Endodermal cell (in vitro differentiated cells): Measurements from ENCODE around the gene ZNF816. TPM values are rescaled to one million over a fixed set of nuclear protein-coding genes. Genes with fewer than 3 reads are reported as not detected.
A peak's percentile ranks its signal among the peaks of the same experiment; 100 is the strongest.

ENCODE experiments used
- DNase-seq: peaks from one replicate; pipeline ENCODE4 v3.0.0-alpha.2; 2017
- H3K27ac ChIP-seq: 2 replicates; pipeline ENCODE4 v1.5.1; 2013; ENCODE audit warnings: mild to moderate bottlenecking, low read depth, low read length, moderate library complexity
- H3K27me3 ChIP-seq: 2 replicates; pipeline ENCODE4 v1.6.1; 2013; ENCODE audit warnings: mild to moderate bottlenecking, low read length, moderate library complexity; ENCODE audit not compliant: insufficient read depth, control insufficient read depth, poor library complexity, severe bottlenecking
- H3K36me3 ChIP-seq: 2 replicates; pipeline ENCODE4 v1.7.0; 2013; ENCODE audit warnings: mild to moderate bottlenecking, low read length, moderate library complexity; ENCODE audit not compliant: control insufficient read depth, insufficient read depth
- H3K4me1 ChIP-seq: one replicate; pipeline ENCODE4 v1.7.0; 2013; ENCODE audit warnings: low read length; ENCODE audit not compliant: control insufficient read depth, insufficient read depth
- H3K4me3 ChIP-seq: 2 replicates; pipeline ENCODE4 v1.5.1; 2013; ENCODE audit warnings: mild to moderate bottlenecking, low read length, moderate library complexity
- H3K9ac ChIP-seq: 2 replicates; pipeline ENCODE4 v1.6.1; 2013; ENCODE audit warnings: mild to moderate bottlenecking, low read length, moderate library complexity; ENCODE audit not compliant: poor library complexity, severe bottlenecking; ENCODE audit errors: extremely low read depth
- H3K9me3 ChIP-seq: 2 replicates; pipeline ENCODE4 v1.6.1; 2013; ENCODE audit warnings: mild to moderate bottlenecking, low read length, moderate library complexity; ENCODE audit not compliant: control insufficient read depth
- H3K27ac Mint-ChIP-seq: 2 replicates; pipeline ENCODE4 v1.8.0; 2020; ENCODE audit warnings: mixed read lengths
- H3K27me3 Mint-ChIP-seq: 2 replicates; pipeline ENCODE4 v1.8.0; 2021; ENCODE audit warnings: mild to moderate bottlenecking, mixed read lengths; ENCODE audit not compliant: insufficient read depth
- H3K36me3 Mint-ChIP-seq: 2 replicates; pipeline ENCODE4 v1.8.0; 2020; ENCODE audit warnings: low read depth, mixed read lengths
- H3K4me1 Mint-ChIP-seq: 2 replicates; pipeline ENCODE4 v1.8.0; 2020; ENCODE audit warnings: mixed read lengths
- H3K4me3 Mint-ChIP-seq: 2 replicates; pipeline ENCODE4 v1.8.0; 2020; ENCODE audit warnings: mild to moderate bottlenecking, moderate library complexity, mixed read lengths
- H3K9me3 Mint-ChIP-seq: 2 replicates; pipeline ENCODE4 v1.8.0; 2020; ENCODE audit warnings: mild to moderate bottlenecking, mixed read lengths
- WGBS, 2 experiments: methylation state at CpG; one replicate each; pipeline versions ENCODE4 v1.1.5 to v1.1.7; 2013; ENCODE audit warnings: missing lambda C conversion rate in 2 of 2, mixed read lengths in 1 of 2; ENCODE audit not compliant: insufficient coverage in 1 of 2, insufficient read length in 1 of 2; 5-methylcytosine and 5-hydroxymethylcytosine counted together
- total RNA-seq, 2 donors: library from RNA; stranded (reverse); fragmentation: NEBNext Ultra II Directional in 1 of 2; extraction: Animal tissue kit (Norgen Biotek cat#: 25700) in 1 of 2; gene quantifications; 2 replicates in 1 of 2; 3 replicates in 1 of 2; pipeline ENCODE4 v1.2.1, GENCODE V29; 2021
- TF ChIP-seq, protein P1 (sequence below): fragments of 200-600 bp; sonication (generic); conservative IDR thresholded peaks from 2 replicates; pipeline ENCODE4 v1.5.0; 2021; ENCODE audit warnings: antibody characterized with exemption, mild to moderate bottlenecking

ZNF816 gene
- total RNA-seq, 2 donors from 2014 or later = 20.7 to 24.8 TPM

DNA sequence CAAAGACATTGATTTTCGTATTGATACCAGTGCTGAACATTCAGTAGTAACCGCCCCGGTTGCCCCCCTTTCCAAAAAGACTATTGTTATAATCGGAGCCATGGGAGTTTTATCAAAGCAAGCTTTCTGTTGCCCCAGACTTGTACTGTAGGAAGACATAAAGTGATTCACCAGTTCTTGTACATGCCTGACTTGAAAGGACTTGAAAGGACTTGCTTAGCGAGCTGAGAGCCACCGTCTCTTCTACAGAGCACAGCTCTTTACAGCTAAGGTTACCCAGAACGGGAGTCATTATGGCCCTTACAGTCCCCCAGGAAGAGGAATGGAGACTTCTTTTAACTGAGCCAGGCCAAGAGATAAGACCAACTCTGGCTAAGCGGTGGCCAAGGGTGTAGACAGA is 5.1 kb downstream of the ZNF816 start:
- Mint-ChIP-seq H3K4me3 (no peak overlapping the region), H3K4me1 (peaks cover 6% of the 10 kb centered on the region)
- no peaks in the 10 kb centered on the region for H3K4me1 ChIP-seq

DNA sequence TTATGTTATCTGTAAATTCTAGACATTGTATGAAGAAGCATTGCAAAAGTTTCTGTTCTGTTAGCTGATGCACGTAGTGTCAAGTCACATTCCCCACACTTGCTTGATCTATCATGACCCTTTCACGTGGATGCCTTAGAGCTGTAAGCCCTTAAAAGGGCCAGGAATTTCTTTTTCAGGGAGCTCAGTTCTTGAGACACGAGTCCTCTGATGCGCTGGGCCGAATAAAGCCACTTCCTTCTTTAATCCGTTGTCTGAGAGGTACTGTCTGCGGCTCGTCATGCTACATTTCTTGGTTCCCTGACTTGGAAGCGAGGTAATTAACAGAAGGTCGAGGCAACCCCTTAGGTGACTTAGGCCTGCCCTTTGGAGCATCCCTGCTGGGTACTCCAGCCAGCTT is 5.8 kb downstream of the ZNF816 start:
- H3K36me3 ChIP-seq = peaks cover 89% of the 10 kb centered on the region
- peaks cover 89% of the 10 kb centered on the region for H3K36me3 Mint-ChIP-seq
- no peaks in the 10 kb centered on the region for H3K27me3 Mint-ChIP-seq
- H3K9me3 ChIP-seq = peaks cover 95% of the 10 kb centered on the region
- H3K9ac ChIP-seq = no peak overlapping the region
- H3K4me3 ChIP-seq = peak overlapping the region; percentile 88
- peaks cover 87% of the 10 kb centered on the region for H3K9me3 Mint-ChIP-seq
- H3K4me1 Mint-ChIP-seq = peaks cover 6% of the 10 kb centered on the region
- H3K27ac Mint-ChIP-seq = no peak overlapping the region
- H3K27ac ChIP-seq = no peak overlapping the region
- no peak overlapping the region for H3K4me3 Mint-ChIP-seq
- no peaks in the 10 kb centered on the region for H3K4me1 ChIP-seq
- 95 to 96% methylated on average over 8 to 10 of the region's 10 CpGs for WGBS, 2 experiments
- TF ChIP-seq, protein P1, sequence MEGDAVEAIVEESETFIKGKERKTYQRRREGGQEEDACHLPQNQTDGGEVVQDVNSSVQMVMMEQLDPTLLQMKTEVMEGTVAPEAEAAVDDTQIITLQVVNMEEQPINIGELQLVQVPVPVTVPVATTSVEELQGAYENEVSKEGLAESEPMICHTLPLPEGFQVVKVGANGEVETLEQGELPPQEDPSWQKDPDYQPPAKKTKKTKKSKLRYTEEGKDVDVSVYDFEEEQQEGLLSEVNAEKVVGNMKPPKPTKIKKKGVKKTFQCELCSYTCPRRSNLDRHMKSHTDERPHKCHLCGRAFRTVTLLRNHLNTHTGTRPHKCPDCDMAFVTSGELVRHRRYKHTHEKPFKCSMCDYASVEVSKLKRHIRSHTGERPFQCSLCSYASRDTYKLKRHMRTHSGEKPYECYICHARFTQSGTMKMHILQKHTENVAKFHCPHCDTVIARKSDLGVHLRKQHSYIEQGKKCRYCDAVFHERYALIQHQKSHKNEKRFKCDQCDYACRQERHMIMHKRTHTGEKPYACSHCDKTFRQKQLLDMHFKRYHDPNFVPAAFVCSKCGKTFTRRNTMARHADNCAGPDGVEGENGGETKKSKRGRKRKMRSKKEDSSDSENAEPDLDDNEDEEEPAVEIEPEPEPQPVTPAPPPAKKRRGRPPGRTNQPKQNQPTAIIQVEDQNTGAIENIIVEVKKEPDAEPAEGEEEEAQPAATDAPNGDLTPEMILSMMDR = no peak
- no peak for DNase-seq
- no peaks in the 10 kb centered on the region for H3K27me3 ChIP-seq

More for the DNA sequence above, 5.1 kb downstream of the ZNF816 start:
- Histone ChIP-seq H3K27ac (no peak overlapping the region), H3K27me3 (no peaks in the 10 kb centered on the region), H3K9me3 (peaks cover 89% of the 10 kb centered on the region), H3K9ac (no peak overlapping the region), H3K36me3 (peaks cover 82% of the 10 kb centered on the region), H3K4me3 (peak overlapping the region; percentile 88)
- TF ChIP-seq, protein P1 = no peak
- WGBS, 2 experiments = 92 to 96% methylated on average over 8 of the region's 8 CpGs
- Mint-ChIP-seq H3K36me3 (peaks cover 82% of the 10 kb centered on the region), H3K27me3 (no peaks in the 10 kb centered on the region), H3K27ac (no peak overlapping the region), H3K9me3 (peaks cover 80% of the 10 kb centered on the region)
- DNase-seq = no peak

DNA sequence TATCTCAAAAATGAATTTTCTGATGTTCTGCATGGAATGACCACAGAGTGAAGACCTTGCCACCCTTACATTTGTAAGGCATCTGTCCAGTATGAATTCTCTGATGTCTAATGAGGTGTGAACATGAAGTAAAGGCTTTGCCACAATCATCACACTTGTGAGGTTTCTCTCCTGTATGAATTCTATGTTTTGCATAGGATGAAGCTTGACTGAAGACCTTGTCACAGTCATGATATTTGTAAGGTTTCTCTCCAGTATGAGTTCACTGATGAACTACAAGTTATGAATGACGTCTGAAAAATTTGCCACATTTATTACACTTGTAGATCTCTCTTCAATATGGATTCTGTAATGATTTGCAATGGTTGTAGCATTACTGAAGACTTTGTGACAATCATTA is 13.3 kb downstream of the ZNF816 start:
- H3K9ac ChIP-seq = no peak overlapping the region
- Mint-ChIP-seq H3K4me1 (peaks cover 10% of the 10 kb centered on the region), H3K27me3 (no peaks in the 10 kb centered on the region), H3K36me3 (peaks cover 59% of the 10 kb centered on the region), H3K27ac (no peak overlapping the region), H3K9me3 (peaks cover 78% of the 10 kb centered on the region), H3K4me3 (no peak overlapping the region)
- WGBS, 2 experiments = 100% methylated on average over 1 of the region's 1 CpG; no CpG with 5 or more reads in 1 of the 2 experiments
- peaks cover 59% of the 10 kb centered on the region for H3K36me3 ChIP-seq
- H3K9me3 ChIP-seq = peaks cover 81% of the 10 kb centered on the region
- peak overlapping the region; percentile 70 for H3K4me3 ChIP-seq
- DNase-seq = no peak
- no peaks in the 10 kb centered on the region for H3K4me1 ChIP-seq
- no peaks in the 10 kb centered on the region for H3K27me3 ChIP-seq
- TF ChIP-seq, protein P1 = no peak
- no peak overlapping the region for H3K27ac ChIP-seq
